Heart left ventricle (tissue), 16 donors: ENCODE data around the gene ADM2. TPM values are rescaled to one million over a fixed set of nuclear protein-coding genes. Genes with fewer than 3 reads are reported as not detected.

ENCODE experiments used
- ATAC-seq, 4 donors: fragments of 200-7000 bp; cut with Tn5 transposase; one replicate each; pipeline ENCODE4 v1.9.1; 2020 to 2022; ENCODE audit warnings: moderate library complexity in 4 of 4, mild to moderate bottlenecking in 3 of 4, moderate number of reproducible peaks in 1 of 4
- DNase-seq, 5 donors: peaks; one replicate each; pipeline ENCODE4 v3.0.0-alpha.2; 2020
- H3K27ac ChIP-seq, 12 donors: fragments of 200-600 bp; sonication (generic) in 4 of 12; one replicate each; pipeline versions ENCODE4 v1.5.0 to v1.8.0; 2016 to 2022; ENCODE audit warnings: mild to moderate bottlenecking in 2 of 12
- H3K27me3 ChIP-seq, 9 donors: fragments of 200-600 bp; sonication (generic) in 2 of 9; one replicate each; pipeline versions ENCODE4 v1.5.1 to v1.8.0; 2016 to 2022; ENCODE audit warnings: mild to moderate bottlenecking in 3 of 9
- H3K36me3 ChIP-seq, 9 donors: fragments of 200-600 bp; sonication (generic) in 2 of 9; one replicate each; pipeline versions ENCODE4 v1.5.0 to v1.8.0; 2018 to 2022; ENCODE audit warnings: mild to moderate bottlenecking in 2 of 9
- H3K4me1 ChIP-seq, 12 donors: fragments of 200-600 bp; sonication (generic) in 4 of 12; one replicate each; pipeline versions ENCODE4 v1.5.0 to v1.8.0; 2016 to 2022; ENCODE audit warnings: mild to moderate bottlenecking in 3 of 12
- H3K4me3 ChIP-seq, 12 donors: fragments of 200-600 bp; sonication (generic) in 4 of 12; one replicate each; pipeline versions ENCODE4 v1.5.0 to v1.8.0; 2017 to 2022; ENCODE audit warnings: mild to moderate bottlenecking in 9 of 12, moderate library complexity in 4 of 12
- H3K9me3 ChIP-seq, 12 donors: fragments of 200-600 bp; sonication (generic) in 4 of 12; one replicate each; pipeline versions ENCODE4 v1.5.0 to v1.8.0; 2016 to 2022; ENCODE audit warnings: mild to moderate bottlenecking in 1 of 12
- CTCF ChIP-seq, 12 donors: fragments of 200-600 bp; sonication (generic) in 4 of 12; IDR thresholded peaks; one replicate each; pipeline versions ENCODE4 v1.5.0 to v1.8.0; 2018 to 2022; ENCODE audit warnings: antibody characterized with exemption in 12 of 12, mild to moderate bottlenecking in 5 of 12
- POLR2A ChIP-seq, 2 donors: fragments of 450-650 bp; IDR thresholded peaks; one replicate each; pipeline ENCODE4 v1.6.1; 2017; ENCODE audit warnings: antibody characterized with exemption in 2 of 2, mild to moderate bottlenecking in 2 of 2, moderate library complexity in 2 of 2
- WGBS, 4 donors: extraction: QIAGEN DNeasy Blood & Tissue Kit in 2 of 4; methylation state at CpG; one replicate each; pipeline versions ENCODE4 v1.1.5 to v1.1.7; 2013 to 2018; 5-methylcytosine and 5-hydroxymethylcytosine counted together
- intact Hi-C, 10 donors: fragments of 100-400 bp; cut with DNase I; formaldehyde crosslinking; loops; one replicate each; pipeline versions ENCODE4 v1.11.1 to v1.14.2; 2022
- polyA plus RNA-seq, 2 donors: library from polyadenylated mRNA; stranded (reverse); fragments of 200-250 nt; gene quantifications; one replicate each; pipeline ENCODE4 v1.2.3, GENCODE V29; 2013
- total RNA-seq, 9 donors: library from RNA; depleted of rRNA in 2 of 9; stranded (reverse); fragments of >200 nt in 2 of 9; fragmentation: NEBNext Ultra II Directional in 3 of 9; extraction: Animal tissue kit (Norgen Biotek cat#: 25700) in 3 of 9; gene quantifications; one replicate each; pipeline versions ENCODE4 v1.1.0 to v1.2.4, GENCODE V29; 2016 to 2023
- donor health status: ischemic (EF 13 %, LVEDD 7.1; RV severe dilation, severe dysfunction).
- donor health status: healthy with polysubstance abuse.
- donor health status: DM: no; HTN: yes; CAD: no.
- donor health status: DM: no; HTN: no; CAD: no.
- donor health status: ischemic (EF 25% LVEDD 6.9; RV normal size, moderate dysfunction).
- donor health status: ischemic (EF 25% LVEDD 5.7; RV mildly dilated, moderate dysfunction).
- donor health status: healthy.
- donor health status: DM: yes; HTN: yes; CAD: no.
- donor health status: ischemic (EF 35%, LVEDD 5.7; RV mildly dilated, moderate dysfunction).
- donor health status: nonischemic (EF 11% LVEDD 7.7; RV severe dilation, severe dysfunction).
- donor health status: DM: yes; HTN: yes; CAD: no.
- donor health status: PGD.
- donor health status: ischemic (EF 29% LVEDD 5.4; RV normal size, mild dysfunction).
- donor health status: nonischemic (EF 23%, LVEDD 6.1; RV moderate dilation, normal function).

Gene ADM2
- total and polyA plus RNA-seq, 11 donors = 0.04 to 0.67 (median 0.20) TPM; not detected in 7

GRCh38 chr22:50529897-50530579, 48.7 kb downstream of the ADM2 start, which contains the start of gene TYMP:
Gene TYMP (minus strand): TSS chr22:50530012. CDS start chr22:50529709, 303 bp downstream.
- peaks cover 0 to 19% (median 0%) of the 10 kb centered on the region in 9 donors for H3K36me3 ChIP-seq
- H3K27ac ChIP-seq = peak within 1 kb of the TSS; percentile 78 to 98 (median 94)
- no peak for TF ChIP-seq CTCF (IDR thresholded peaks at IDR 0.05)
- peak in 1 of 2 donors; percentile 68 for TF ChIP-seq POLR2A (IDR thresholded peaks at IDR 0.05)
- 0 to 2% (median 1%) methylated on average over 12 to 92 of the region's 92 CpGs for WGBS, 4 donors
- DNase-seq (peak; percentile 84 to 94 (median 89)), ATAC-seq (peak in 3 of 4 donors; percentile 36 to 47 (median 45))
- H3K4me1 ChIP-seq = peaks cover 0 to 65% (median 33%) of the 10 kb centered on the region in 12 donors
- intact Hi-C loops = loop anchor here in 3 of 10 donors (1.0 to 10.0 kb wide), 4 partner anchors 32 to 285 kb away; partner anchors contain the start of genes SYCE3 (in 1 of the 3) and TUBGCP6 (in 1 of the 3)
- H3K9me3 ChIP-seq = no peaks in the 10 kb centered on the region
- H3K27me3 ChIP-seq = peaks cover 0 to 55% (median 6%) of the 10 kb centered on the region in 9 donors
- peak within 1 kb of the TSS; percentile 48 to 89 (median 72) for H3K4me3 ChIP-seq

- H3K4me3 ChIP-seq = peak overlapping the region; percentile 48 to 89 (median 72)
- H3K9me3 ChIP-seq = no peaks in the 10 kb centered on the region
- peaks cover 0 to 59% (median 6%) of the 10 kb centered on the region in 9 donors for H3K27me3 ChIP-seq
- ATAC-seq (no peak), DNase-seq (no peak)
- no peak for TF ChIP-seq POLR2A (IDR thresholded peaks at IDR 0.05)
- no peak for TF ChIP-seq CTCF (IDR thresholded peaks at IDR 0.05)
- 0 to 4% (median 1%) methylated on average over 2 to 21 of the region's 21 CpGs for WGBS, 4 donors
- H3K27ac ChIP-seq = peak overlapping the region; percentile 78 to 98 (median 94)
- H3K4me1 ChIP-seq = peaks cover 0 to 68% (median 31%) of the 10 kb centered on the region in 12 donors
- H3K36me3 ChIP-seq = peaks cover 0 to 17% (median 0%) of the 10 kb centered on the region in 9 donors
- intact Hi-C loops = no loop called here
These were observed 49.2 kb downstream of the ADM2 start for GRCh38 chr22:50530580-50530876.

GRCh38 chr22:50530877-50531545, 49.7 kb downstream of the ADM2 start:
- peaks cover 0 to 61% (median 6%) of the 10 kb centered on the region in 9 donors for H3K27me3 ChIP-seq
- peak; percentile 84 to 94 (median 90) for DNase-seq
- ATAC-seq = peak; percentile 35 to 58 (median 50)
- peaks cover 0 to 72% (median 31%) of the 10 kb centered on the region in 12 donors for H3K4me1 ChIP-seq
- peaks cover 0 to 17% (median 0%) of the 10 kb centered on the region in 9 donors for H3K36me3 ChIP-seq
- TF ChIP-seq CTCF (IDR thresholded peaks at IDR 0.05) (no peak), POLR2A (IDR thresholded peaks at IDR 0.05) (peak in 1 of 2 donors; percentile 55)
- WGBS, 4 donors = 3 to 6% (median 4%) methylated on average over 30 to 53 of the region's 53 CpGs
- peak overlapping the region; percentile 48 to 89 (median 72) for H3K4me3 ChIP-seq
- H3K27ac ChIP-seq = peak overlapping the region; percentile 78 to 98 (median 94)
- no peaks in the 10 kb centered on the region for H3K9me3 ChIP-seq
- intact Hi-C loops = no loop called here

- Histone ChIP-seq H3K4me1 (peaks cover 0 to 72% (median 26%) of the 10 kb centered on the region in 12 donors), H3K9me3 (no peaks in the 10 kb centered on the region), H3K4me3 (peak overlapping the region; percentile 45 to 89 (median 72)), H3K27ac (peak overlapping the region; percentile 78 to 98 (median 94)), H3K27me3 (peaks cover 0 to 61% (median 6%) of the 10 kb centered on the region in 9 donors), H3K36me3 (peaks cover 0 to 17% (median 0%) of the 10 kb centered on the region in 9 donors)
- peak in 4 of 5 donors; percentile 66 to 86 (median 74) for DNase-seq
- TF ChIP-seq POLR2A (IDR thresholded peaks at IDR 0.05) = no peak
- no peak for TF ChIP-seq CTCF (IDR thresholded peaks at IDR 0.05)
- ATAC-seq = peak in 3 of 4 donors; percentile 6 to 29 (median 14)
- intact Hi-C loops = no loop called here
- WGBS, 4 donors = 0 to 2% (median 1%) methylated on average over 16 to 44 of the region's 44 CpGs
These were observed 50.2 kb downstream of the ADM2 start for GRCh38 chr22:50531546-50531961.
